HepG2 (cell line): ENCODE data around the gene NOS1AP.

Source experiments
- ASH2L ChIP-seq: fragments of 300-600, 200-600 bp; sonication (generic); IDR thresholded peaks from 2 replicates; pipeline ENCODE4 v1.7.0; 2017; ENCODE audit warnings: low read depth, mild to moderate bottlenecking, moderate library complexity, mixed read lengths, low read length; ENCODE audit not compliant: insufficient read length
- FOXJ3 ChIP-seq: sonication (generic); formaldehyde crosslinking; IDR thresholded peaks from 2 replicates; pipeline ENCODE4 v1.4.0; 2020; ENCODE audit warnings: missing genetic modification reagents, mild to moderate bottlenecking, borderline replicate concordance
- MAFK ChIP-seq, 2 experiments: IDR thresholded peaks in 1 of 2; conservative IDR thresholded peaks in 1 of 2; 2 replicates each; pipeline ENCODE4 v1.6.1; 2011; ENCODE audit warnings: improper control_type of control experiment in 2 of 2, low read length in 2 of 2
- ZNF143 ChIP-seq: sonication (generic); formaldehyde crosslinking; IDR thresholded peaks from 2 replicates; pipeline ENCODE4 v1.4.0; 2020; ENCODE audit warnings: missing genetic modification reagents
- ZNF205 ChIP-seq: IDR thresholded peaks from 2 replicates; pipeline ENCODE4 v1.6.1; 2018; ENCODE audit warnings: missing biosample characterization, missing genetic modification reagents
- ZNF274 ChIP-seq: sonication (generic); formaldehyde crosslinking; IDR thresholded peaks from 2 replicates; pipeline ENCODE4 v1.5.1; 2020; ENCODE audit warnings: mild to moderate bottlenecking, missing genetic modification reagents
- ZNF282 ChIP-seq: fragments of 450-650 bp; IDR thresholded peaks from 2 replicates; pipeline ENCODE4 v1.6.1; 2018; ENCODE audit not compliant: partially characterized antibody
- ZNF292 ChIP-seq: sonication (generic); formaldehyde crosslinking; IDR thresholded peaks from 2 replicates; pipeline ENCODE4 v1.8.1; 2022; ENCODE audit warnings: mild to moderate bottlenecking, low read depth, missing genetic modification reagents, borderline replicate concordance
- TF ChIP-seq, protein P1 (sequence below): IDR thresholded peaks from 2 replicates; pipeline ENCODE4 v1.6.1; 2016
- TF ChIP-seq, protein P2 (sequence below): sonication (generic); formaldehyde crosslinking; IDR thresholded peaks from 2 replicates; pipeline ENCODE4 v1.8.0; 2022; ENCODE audit warnings: mild to moderate bottlenecking, missing genetic modification reagents, moderate library complexity

DNA sequence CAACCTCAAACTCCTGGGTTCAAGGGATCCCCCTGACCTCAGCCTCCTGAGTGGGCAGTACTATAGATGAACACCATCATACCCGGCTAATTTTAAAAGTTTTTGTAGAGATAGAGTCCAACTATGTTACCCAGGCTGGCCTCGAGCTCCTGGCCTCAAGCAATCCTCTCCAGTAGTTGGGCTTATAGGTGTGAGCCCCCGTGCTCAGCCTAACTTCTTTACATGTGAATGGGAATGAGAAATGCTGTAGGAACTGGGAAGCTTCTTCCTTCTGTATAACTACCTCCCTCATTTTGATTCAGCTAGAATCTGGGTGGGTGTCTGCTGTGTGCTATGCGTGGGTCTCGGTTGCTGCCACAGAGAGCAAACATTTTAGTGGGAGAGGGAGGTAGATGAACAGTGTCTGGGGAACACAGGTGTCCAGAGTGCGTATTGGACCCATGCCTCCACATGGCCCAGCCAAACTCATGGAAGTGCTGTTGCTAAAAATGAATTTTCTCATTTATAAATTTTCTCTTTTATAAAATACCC is 150.6 kb downstream of the NOS1AP start:
- TF ChIP-seq ZNF274 (CRISPR knock-in tag) (no peak), ZNF292 (CRISPR knock-in tag) (no peak), ZNF143 (no peak), MAFK (conservative IDR thresholded peaks at IDR 0.05 in 1 of 2, IDR thresholded peaks at IDR 0.05 in 1 of 2; ENCODE audit: low read length in 2 of 2) (no peak), ZNF282 (no peak), ZNF205 (no peak), FOXJ3 (CRISPR knock-in tag) (no peak), ASH2L (no peak)
- TF ChIP-seq, protein P1, sequence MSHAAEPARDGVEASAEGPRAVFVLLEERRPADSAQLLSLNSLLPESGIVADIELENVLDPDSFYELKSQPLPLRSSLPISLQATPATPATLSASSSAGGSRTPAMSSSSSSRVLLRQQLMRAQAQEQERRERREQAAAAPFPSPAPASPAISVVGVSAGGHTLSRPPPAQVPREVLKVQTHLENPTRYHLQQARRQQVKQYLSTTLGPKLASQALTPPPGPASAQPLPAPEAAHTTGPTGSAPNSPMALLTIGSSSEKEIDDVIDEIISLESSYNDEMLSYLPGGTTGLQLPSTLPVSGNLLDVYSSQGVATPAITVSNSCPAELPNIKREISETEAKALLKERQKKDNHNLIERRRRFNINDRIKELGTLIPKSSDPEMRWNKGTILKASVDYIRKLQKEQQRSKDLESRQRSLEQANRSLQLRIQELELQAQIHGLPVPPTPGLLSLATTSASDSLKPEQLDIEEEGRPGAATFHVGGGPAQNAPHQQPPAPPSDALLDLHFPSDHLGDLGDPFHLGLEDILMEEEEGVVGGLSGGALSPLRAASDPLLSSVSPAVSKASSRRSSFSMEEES (CRISPR knock-in tag), result no peak
- TF ChIP-seq, protein P2, sequence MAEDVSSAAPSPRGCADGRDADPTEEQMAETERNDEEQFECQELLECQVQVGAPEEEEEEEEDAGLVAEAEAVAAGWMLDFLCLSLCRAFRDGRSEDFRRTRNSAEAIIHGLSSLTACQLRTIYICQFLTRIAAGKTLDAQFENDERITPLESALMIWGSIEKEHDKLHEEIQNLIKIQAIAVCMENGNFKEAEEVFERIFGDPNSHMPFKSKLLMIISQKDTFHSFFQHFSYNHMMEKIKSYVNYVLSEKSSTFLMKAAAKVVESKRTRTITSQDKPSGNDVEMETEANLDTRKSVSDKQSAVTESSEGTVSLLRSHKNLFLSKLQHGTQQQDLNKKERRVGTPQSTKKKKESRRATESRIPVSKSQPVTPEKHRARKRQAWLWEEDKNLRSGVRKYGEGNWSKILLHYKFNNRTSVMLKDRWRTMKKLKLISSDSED (CRISPR knock-in tag), result no peak
